ENCODE data around the gene PREPL. TPM values are rescaled to one million over a fixed set of nuclear protein-coding genes. Genes with fewer than 3 reads are reported as not detected.
"Not testable (repeated sequence)": the region's sequence is repeated elsewhere in the genome, so short reads cannot be mapped to it uniquely, and the experiment has no call there.

Gene PREPL
- total RNA-seq, 6 experiments from 2014 or later, result 13.6 to 20.8 (median 19.6) TPM

GRCh38 chr2:44310287-44310686 is 51.0 kb downstream of the PREPL start:
- H3K9me3 ChIP-seq, result peaks cover 0 to 7% (median 0%) of the 10 kb centered on the region in 4 donors
- no peak for ATAC-seq
- H3K36me3 ChIP-seq, result peaks cover 0 to 5% (median 0%) of the 10 kb centered on the region in 4 donors
- DNase-seq, result no peak
- no peaks in the 10 kb centered on the region for H3K27me3 ChIP-seq
- no peaks in the 10 kb centered on the region for H3K4me1 ChIP-seq
- TF ChIP-seq POLR2A (IDR thresholded peaks at IDR 0.05), result no peak
- no peak for TF ChIP-seq CTCF (IDR thresholded peaks at IDR 0.05)
- 78% methylated on average over 1 of the region's 1 CpG for WGBS (ENCODE audit: insufficient coverage, low coverage, low lambda C conversion rate, missing lambda C conversion rate)
- H3K27ac ChIP-seq, result no peak overlapping the region
- intact Hi-C loops (cut with DNase I), result no loop called here
- no peak overlapping the region for H3K4me3 ChIP-seq

GRCh38 chr2:44305882-44306281 is 55.4 kb downstream of the PREPL start:
- no peak overlapping the region for H3K4me3 ChIP-seq
- peaks cover 0 to 6% (median 0%) of the 10 kb centered on the region in 4 donors for H3K9me3 ChIP-seq
- 86% methylated on average over 6 of the region's 7 CpGs for WGBS (ENCODE audit: insufficient coverage, low coverage, low lambda C conversion rate, missing lambda C conversion rate)
- H3K36me3 ChIP-seq, result no peaks in the 10 kb centered on the region
- intact Hi-C loops (cut with DNase I), result no loop called here
- no peak for DNase-seq
- no peak for TF ChIP-seq POLR2A (IDR thresholded peaks at IDR 0.05)
- TF ChIP-seq CTCF (IDR thresholded peaks at IDR 0.05), result no peak
- no peak for ATAC-seq
- no peaks in the 10 kb centered on the region for H3K4me1 ChIP-seq
- no peaks in the 10 kb centered on the region for H3K27me3 ChIP-seq
- H3K27ac ChIP-seq, result no peak overlapping the region

- ATAC-seq, result peak in 2 of 4 donors; percentile 13 to 36
- TF ChIP-seq POLR2A (IDR thresholded peaks at IDR 0.05) (no peak), CTCF (IDR thresholded peaks at IDR 0.05) (no peak)
- Histone ChIP-seq H3K4me3 (no peak overlapping the region), H3K4me1 (no peaks in the 10 kb centered on the region), H3K27ac (no peak overlapping the region), H3K27me3 (no peaks in the 10 kb centered on the region), H3K36me3 (peaks cover 0 to 2% (median 0%) of the 10 kb centered on the region in 4 donors), H3K9me3 (no peaks in the 10 kb centered on the region)
- WGBS (ENCODE audit: insufficient coverage, low coverage, low lambda C conversion rate, missing lambda C conversion rate), result 67% methylated on average over 1 of the region's 1 CpG
- no peak for DNase-seq
- intact Hi-C loops (cut with DNase I), result no loop called here
Measured at GRCh38 chr2:44304258-44304657, 57.0 kb downstream of the PREPL start.

GRCh38 chr2:44303766-44304165 is 57.5 kb downstream of the PREPL start:
- intact Hi-C loops (cut with DNase I); H3K9me3 ChIP-seq; ATAC-seq; DNase-seq; H3K27ac ChIP-seq; H3K4me1 ChIP-seq; H3K27me3 ChIP-seq; H3K36me3 ChIP-seq; H3K4me3 ChIP-seq: not testable (repeated sequence)
- no CpG with 5 or more reads among the region's 3 CpGs for WGBS (ENCODE audit: insufficient coverage, low coverage, low lambda C conversion rate, missing lambda C conversion rate)

GRCh38 chr2:44301111-44301510 is 60.2 kb downstream of the PREPL start:
- H3K36me3 ChIP-seq, result peaks cover 0 to 2% (median 0%) of the 10 kb centered on the region in 4 donors
- H3K27ac ChIP-seq, result no peak overlapping the region
- WGBS (ENCODE audit: insufficient coverage, low coverage, low lambda C conversion rate, missing lambda C conversion rate), result 82% methylated on average over 2 of the region's 5 CpGs
- H3K4me3 ChIP-seq, result no peak overlapping the region
- H3K4me1 ChIP-seq, result peaks cover 0 to 2% (median 0%) of the 10 kb centered on the region in 4 donors
- intact Hi-C loops (cut with DNase I), result no loop called here
- no peak for TF ChIP-seq CTCF (IDR thresholded peaks at IDR 0.05)
- TF ChIP-seq POLR2A (IDR thresholded peaks at IDR 0.05), result no peak
- H3K27me3 ChIP-seq, result no peaks in the 10 kb centered on the region
- DNase-seq (no peak), ATAC-seq (no peak)
- no peaks in the 10 kb centered on the region for H3K9me3 ChIP-seq

Data from right lobe of liver (tissue), 6 donors.